IMR-90 (cell line): ENCODE results near the gene TENM4. TPM values are rescaled to one million over a fixed set of nuclear protein-coding genes. Genes with fewer than 3 reads are reported as not detected.

Experiments used
- ATAC-seq: fragments of 200-7000 bp; cut with Tn5 transposase; 2 replicates; pipeline ENCODE4 v1.9.1; 2020; ENCODE audit warnings: low read depth, mild to moderate bottlenecking, moderate library complexity
- BruUV-seq: library from RNA; stranded (reverse); fragments of 400-500 nt; replicated peaks from 2 replicates; lab custom pipeline; 2021; lab: Mats Ljungman, UMichigan
- CTCF ChIA-PET: fragments of 300-600 bp; formaldehyde crosslinking; extraction: SDS; loops from one replicate; lab custom pipeline; 2021; ENCODE audit warnings: antibody characterized with exemption; lab: Yijun Ruan, JAX
- POLR2A ChIA-PET: fragments of 300-600 bp; sonication (Branson Sonifier 250); formaldehyde crosslinking; loops from one replicate; lab custom pipeline; 2022; ENCODE audit warnings: antibody characterized with exemption; ENCODE audit not compliant: unreplicated experiment; lab: Charles Lee
- DNase-seq: peaks from one replicate; pipeline ENCODE4 v3.0.0; 2013
- H2AFZ ChIP-seq: replicated peaks from 2 replicates; pipeline ENCODE3; 2013; ENCODE audit warnings: low read length, mild to moderate bottlenecking; ENCODE audit not compliant: poor library complexity
- H2AK5ac ChIP-seq: 2 replicates; pipeline ENCODE4 v1.6.1; 2013; ENCODE audit warnings: low read depth, low read length, inconsistent platforms
- H2AK9ac ChIP-seq: replicated peaks from 2 replicates; pipeline ENCODE3; 2013; ENCODE audit warnings: mild to moderate bottlenecking, low read depth, low read length, moderate library complexity; ENCODE audit not compliant: poor library complexity
- H2BK120ac ChIP-seq: 2 replicates; pipeline ENCODE4 v1.6.1; 2013; ENCODE audit warnings: low read depth, low read length, inconsistent platforms
- H2BK15ac ChIP-seq: 3 replicates; pipeline ENCODE4 v1.6.1; 2013; ENCODE audit warnings: low read depth, low read length, inconsistent platforms
- H2BK20ac ChIP-seq: 2 replicates; pipeline ENCODE4 v1.6.1; 2013; ENCODE audit warnings: low read depth, mild to moderate bottlenecking, inconsistent platforms, low read length, moderate library complexity
- H2BK5ac ChIP-seq: 2 replicates; pipeline ENCODE4 v1.6.1; 2013; ENCODE audit warnings: mild to moderate bottlenecking, low read depth, low read length, inconsistent platforms; ENCODE audit not compliant: poor library complexity, severe bottlenecking
- H3K14ac ChIP-seq: replicated peaks from 2 replicates; pipeline ENCODE4 v1.6.1; 2013; ENCODE audit warnings: low read depth, low read length, inconsistent platforms
- H3K18ac ChIP-seq: 2 replicates; pipeline ENCODE4 v1.6.1; 2013; ENCODE audit warnings: low read depth, low read length, control low read depth
- H3K23ac ChIP-seq: 2 replicates; pipeline ENCODE4 v1.6.1; 2013; ENCODE audit warnings: low read depth, low read length, inconsistent platforms
- H3K27ac ChIP-seq: 2 replicates; pipeline ENCODE4 v1.5.1; 2013; ENCODE audit warnings: mild to moderate bottlenecking, control low read depth, low read length; ENCODE audit not compliant: insufficient read depth
- H3K27me3 ChIP-seq: 2 replicates; pipeline ENCODE4 v1.6.1; 2013; ENCODE audit warnings: low read length; ENCODE audit not compliant: control insufficient read depth, insufficient read depth
- H3K36me3 ChIP-seq: 2 replicates; pipeline ENCODE4 v1.6.1; 2013; ENCODE audit warnings: low read length, mixed read lengths; ENCODE audit not compliant: control insufficient read depth, insufficient read depth
- H3K4ac ChIP-seq: 2 replicates; pipeline ENCODE4 v1.6.1; 2013; ENCODE audit warnings: low read depth, low read length, inconsistent platforms
- H3K4me1 ChIP-seq: 2 replicates; pipeline ENCODE4 v1.6.1; 2013; ENCODE audit warnings: low read length, mixed read lengths; ENCODE audit not compliant: control insufficient read depth, insufficient read depth
- H3K4me2 ChIP-seq: 2 replicates; pipeline ENCODE4 v1.6.1; 2013; ENCODE audit warnings: low read depth, mild to moderate bottlenecking, control low read depth, low read length, moderate library complexity
- H3K4me3 ChIP-seq: 2 replicates; pipeline ENCODE4 v1.5.1; 2013; ENCODE audit warnings: low read depth, mild to moderate bottlenecking, control low read depth, low read length, moderate library complexity; ENCODE audit not compliant: insufficient read depth
- H3K56ac ChIP-seq: 2 replicates; pipeline ENCODE4 v1.6.1; 2013; ENCODE audit warnings: low read length, inconsistent platforms; ENCODE audit not compliant: insufficient read depth; ENCODE audit errors: extremely low read depth
- H3K79me1 ChIP-seq, 2 experiments: 2 replicates each; pipeline ENCODE4 v1.6.1; 2013; ENCODE audit warnings: low read length in 2 of 2, inconsistent platforms in 1 of 2, low read depth in 1 of 2
- H3K9ac ChIP-seq: 2 replicates; pipeline ENCODE4 v1.6.1; 2013; ENCODE audit warnings: low read depth, low read length, control low read depth
- H3K9me1 ChIP-seq: 2 replicates; pipeline ENCODE4 v1.6.1; 2013; ENCODE audit warnings: low read length, inconsistent platforms; ENCODE audit not compliant: insufficient read depth
- H3K9me3 ChIP-seq: 2 replicates; pipeline ENCODE4 v1.6.1; 2013; ENCODE audit warnings: low read length; ENCODE audit not compliant: control insufficient read depth, insufficient read depth
- H4K20me1 ChIP-seq: 2 replicates; pipeline ENCODE4 v1.6.1; 2013; ENCODE audit warnings: low read length, inconsistent platforms; ENCODE audit not compliant: insufficient read depth
- H4K5ac ChIP-seq: 2 replicates; pipeline ENCODE4 v1.6.1; 2013; ENCODE audit warnings: mild to moderate bottlenecking, low read depth, low read length, control low read depth
- H4K8ac ChIP-seq, 2 experiments: 2 replicates each; pipeline ENCODE4 v1.6.1; 2013; ENCODE audit warnings: low read depth in 2 of 2, low read length in 2 of 2, control low read depth in 1 of 2, inconsistent platforms in 1 of 2
- H4K91ac ChIP-seq: 2 replicates; pipeline ENCODE4 v1.6.1; 2013; ENCODE audit warnings: low read depth, low read length, inconsistent platforms; ENCODE audit not compliant: insufficient read depth
- BHLHE40 ChIP-seq: fragments of 150-350 bp; IDR thresholded peaks from 2 replicates; pipeline ENCODE4 v1.6.1; 2016; ENCODE audit warnings: mild to moderate bottlenecking, low read depth, low read length
- CEBPB ChIP-seq: IDR thresholded peaks from 2 replicates; pipeline ENCODE4 v1.6.1; 2012; ENCODE audit warnings: low read depth, low read length, improper control_type of control experiment
- CHD1 ChIP-seq: IDR thresholded peaks from 2 replicates; pipeline ENCODE4 v1.6.1; 2012; ENCODE audit warnings: low read depth, low read length, improper control_type of control experiment
- CTCF ChIP-seq: conservative IDR thresholded peaks from 2 replicates; pipeline ENCODE4 v1.5.1; 2012; ENCODE audit warnings: mild to moderate bottlenecking, low read depth, low read length, improper control_type of control experiment
- ELK1 ChIP-seq: fragments of 150-350 bp; IDR thresholded peaks from 2 replicates; pipeline ENCODE4 v1.6.1; 2016; ENCODE audit warnings: low read depth, mild to moderate bottlenecking, low read length, moderate library complexity, borderline replicate concordance
- FOS ChIP-seq: fragments of 150-350 bp; IDR thresholded peaks from 2 replicates; pipeline ENCODE4 v1.6.1; 2016; ENCODE audit warnings: low read depth, low read length
- MAFK ChIP-seq: IDR thresholded peaks from 2 replicates; pipeline ENCODE4 v1.6.1; 2012; ENCODE audit warnings: low read depth, low read length, improper control_type of control experiment
- MAZ ChIP-seq: IDR thresholded peaks from 2 replicates; pipeline ENCODE4 v1.6.1; 2012; ENCODE audit warnings: low read depth, mild to moderate bottlenecking, low read length, improper control_type of control experiment, moderate library complexity, borderline replicate concordance
- MXI1 ChIP-seq: IDR thresholded peaks from 2 replicates; pipeline ENCODE4 v1.6.1; 2012; ENCODE audit warnings: low read depth, mild to moderate bottlenecking, low read length, moderate library complexity, borderline replicate concordance
- NFE2L2 ChIP-seq: fragments of 150-350 bp; IDR thresholded peaks from 2 replicates; pipeline ENCODE4 v1.6.1; 2016; ENCODE audit warnings: low read depth, mild to moderate bottlenecking, low read length
- POLR2A ChIP-seq: IDR thresholded peaks from 2 replicates; pipeline ENCODE4 v1.6.1; 2012; ENCODE audit warnings: mild to moderate bottlenecking, low read depth, low read length
- RAD21 ChIP-seq: IDR thresholded peaks from 2 replicates; pipeline ENCODE4 v1.6.1; 2012; ENCODE audit warnings: low read length, improper control_type of control experiment
- RCOR1 ChIP-seq: IDR thresholded peaks from 2 replicates; pipeline ENCODE4 v1.6.1; 2012; ENCODE audit warnings: mild to moderate bottlenecking, low read length, improper control_type of control experiment; ENCODE audit not compliant: insufficient replicate concordance
- RFX5 ChIP-seq: IDR thresholded peaks from 2 replicates; pipeline ENCODE4 v1.8.0; 2012; ENCODE audit warnings: low read depth, mild to moderate bottlenecking, low read length, moderate library complexity
- SMC3 ChIP-seq: fragments of 150-350 bp; IDR thresholded peaks from 2 replicates; pipeline ENCODE4 v1.6.1; 2016; ENCODE audit warnings: low read depth, mild to moderate bottlenecking, antibody characterized with exemption, low read length, moderate library complexity
- USF2 ChIP-seq: fragments of 150-350 bp; IDR thresholded peaks from 2 replicates; pipeline ENCODE4 v1.6.1; 2017; ENCODE audit warnings: mild to moderate bottlenecking, antibody characterized with exemption, low read length, low read depth
- WGBS, 2 experiments: methylation state at CpG; one replicate each; pipeline versions ENCODE4 v1.1.5 to v1.1.7; 2013; ENCODE audit warnings: missing lambda C conversion rate in 2 of 2; ENCODE audit not compliant: insufficient read length in 1 of 2; ENCODE audit errors: extremely low coverage in 2 of 2; 5-methylcytosine and 5-hydroxymethylcytosine counted together
- dilution Hi-C: fragments of 300-500 bp; cut with HindIII; formaldehyde crosslinking; loops from one replicate; pipeline ENCODE4 v1.14.3; 2018; ENCODE audit warnings: low sequenced_read_pairs; ENCODE audit not compliant: unreplicated experiment
- in situ Hi-C: fragments of 300-500 bp; cut with MboI; formaldehyde crosslinking; loops from 3 replicates; pipeline ENCODE4 v1.14.3; 2019; ENCODE audit warnings: low sequenced_read_pairs, inconsistent platforms, mixed read lengths
- intact Hi-C: fragments of 100-400 bp; cut with micrococcal nuclease; formaldehyde crosslinking; loops from 2 replicates; pipeline ENCODE4 v1.10.0; 2022
- polyA plus RNA-seq, 3 experiments: library from polyadenylated mRNA; depleted of rRNA; stranded (reverse); fragments of >200 nt; gene quantifications; 2 replicates each; pipeline ENCODE4 v1.2.3, GENCODE V29; 2012; ENCODE audit warnings: low replicate concordance in 1 of 3
- total RNA-seq: library from RNA; depleted of rRNA; stranded (reverse); fragments of >200 nt; gene quantifications from 2 replicates; pipeline ENCODE4 v1.2.3, GENCODE V29; 2012

TENM4 gene
- total and polyA plus RNA-seq, 2 of the 4 experiments (the other 2 are of a cell fraction), result 7.4 to 9.0 TPM

- no peak overlapping the region for H3K4me2 ChIP-seq
- DNase-seq (no peak), ATAC-seq (no peak)
- dilution Hi-C loops, result no loop called here
- H2AK5ac ChIP-seq, result no peak overlapping the region; the same call in 1 of the 2 replicates
- H2BK15ac ChIP-seq, result no peak overlapping the region
- no peak overlapping the region for H4K91ac ChIP-seq
- no peaks in the 10 kb centered on the region for H4K20me1 ChIP-seq
- H3K9ac ChIP-seq, result no peak overlapping the region
- no peak overlapping the region for H3K4ac ChIP-seq
- H4K8ac ChIP-seq, result no peak overlapping the region
- H3K23ac ChIP-seq, result no peak overlapping the region
- no TSS peak for BruUV-seq
- 0 out of 2 replicates have a peak, but pooled peaks cover 2% of the 10 kb centered on the region for H3K36me3 ChIP-seq
- TF ChIP-seq MAZ (no peak), MXI1 (no peak), POLR2A (no peak), USF2 (no peak), FOS (no peak), NFE2L2 (no peak), ELK1 (no peak), CEBPB (no peak), BHLHE40 (no peak), RAD21 (no peak), RFX5 (no peak), CHD1 (no peak), RCOR1 (no peak), CTCF (no peak), MAFK (no peak), SMC3 (no peak)
- H3K14ac ChIP-seq, result no peak overlapping the region
- H3K4me1 ChIP-seq, result peaks cover 5% of the 10 kb centered on the region
- H3K79me1 ChIP-seq, result no peaks in the 10 kb centered on the region
- H2BK120ac ChIP-seq, result no peak overlapping the region
- H3K4me3 ChIP-seq, result no peak overlapping the region
- H3K18ac ChIP-seq, result no peak overlapping the region
- H2BK5ac ChIP-seq, result no peak overlapping the region
- WGBS, 2 experiments, result no CpG with 5 or more reads among the region's 4 CpGs
- H3K56ac ChIP-seq, result no peak overlapping the region
- no peak overlapping the region for H2AK9ac ChIP-seq
- no peaks in the 10 kb centered on the region; the same call in 1 of the 2 replicates for H3K9me1 ChIP-seq
- H3K27ac ChIP-seq, result no peak overlapping the region
- no peaks in the 10 kb centered on the region for H3K9me3 ChIP-seq
- no peak overlapping the region for H2AFZ ChIP-seq
- ChIA-PET POLR2A (no interaction called here), CTCF (no interaction called here)
- intact Hi-C loops, result loop anchor here (5.0 to 10.0 kb wide), 3 partner anchors 306 to 386 kb away; no protein-coding TSS in a partner anchor
- in situ Hi-C loops, result no loop called here
- no peak overlapping the region for H4K5ac ChIP-seq
- H2BK20ac ChIP-seq, result no peak overlapping the region
- no peaks in the 10 kb centered on the region for H3K27me3 ChIP-seq
Observed at GRCh38 chr11:79102840-79103239, 338.0 kb downstream of the TENM4 start.
